Measurements from ENCODE around the gene KIF5A. TPM values are rescaled to one million over a fixed set of nuclear protein-coding genes. Genes with fewer than 3 reads are reported as not detected.
A peak's percentile ranks its signal among the peaks of the same experiment; 100 is the strongest.

Gene KIF5A
- total RNA-seq, 1 experiment from 2014 or later = not detected

GRCh38 chr12:57533108-57533507 lies 16.7 kb upstream of the KIF5A start:
- DNase-seq (ENCODE audit: low read depth) = no peak

DNA sequence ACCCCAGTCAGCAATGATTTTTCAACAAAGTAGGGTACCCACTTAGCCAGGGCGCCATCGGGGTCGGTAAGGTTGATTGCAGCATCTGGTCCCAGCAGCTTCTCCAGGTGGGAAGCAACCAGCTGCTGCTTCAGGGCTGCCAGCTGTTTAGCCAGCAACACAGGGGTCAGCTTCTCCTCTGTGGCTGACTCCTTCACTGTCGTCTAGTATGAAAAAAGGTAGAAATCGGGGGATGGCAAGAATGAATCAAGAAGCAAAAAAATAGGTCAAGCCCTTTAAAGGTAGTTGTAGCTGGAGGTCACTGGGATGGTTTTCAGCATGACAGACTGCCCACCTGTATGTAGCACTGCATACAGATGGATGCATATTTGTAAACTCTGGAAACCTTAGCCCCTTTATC lies 15.6 kb upstream of the KIF5A start:
- no peak for DNase-seq (ENCODE audit: low read depth)

DNA sequence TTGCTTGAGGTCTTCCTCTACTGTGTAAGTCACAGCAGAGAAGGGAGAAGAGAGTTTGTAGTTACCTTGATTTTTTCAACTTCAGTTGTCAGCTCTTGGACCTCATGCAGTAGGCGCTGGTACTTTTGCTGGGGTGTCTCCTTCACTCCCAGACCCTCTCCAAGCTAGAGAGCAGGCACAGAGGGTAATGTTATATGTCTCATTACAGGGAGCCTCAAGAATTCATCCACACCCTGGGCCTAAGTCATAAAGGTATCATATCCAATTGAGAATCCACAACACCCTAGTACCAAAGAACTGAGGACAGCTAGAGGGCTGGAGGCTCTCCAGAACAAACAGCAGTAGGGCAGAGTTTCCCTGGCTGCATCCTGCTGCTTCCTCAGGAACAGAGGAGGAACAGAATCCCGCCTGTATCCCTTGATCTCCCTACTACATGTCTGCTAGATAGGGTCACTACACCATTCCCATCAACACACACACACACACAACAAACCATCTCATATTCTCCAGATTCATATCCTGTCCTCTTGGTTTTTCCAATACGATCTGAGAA lies 14.8 kb upstream of the KIF5A start:
- no peak for DNase-seq (ENCODE audit: low read depth)

GRCh38 chr12:57535764-57536596 lies 13.9 kb upstream of the KIF5A start:
- no peak for DNase-seq (ENCODE audit: low read depth)

GRCh38 chr12:57536597-57536942 lies 13.3 kb upstream of the KIF5A start:
- no peak for DNase-seq (ENCODE audit: low read depth)

GRCh38 chr12:57539134-57539768 lies 10.6 kb upstream of the KIF5A start:
- no peak for DNase-seq (ENCODE audit: low read depth)

DNA sequence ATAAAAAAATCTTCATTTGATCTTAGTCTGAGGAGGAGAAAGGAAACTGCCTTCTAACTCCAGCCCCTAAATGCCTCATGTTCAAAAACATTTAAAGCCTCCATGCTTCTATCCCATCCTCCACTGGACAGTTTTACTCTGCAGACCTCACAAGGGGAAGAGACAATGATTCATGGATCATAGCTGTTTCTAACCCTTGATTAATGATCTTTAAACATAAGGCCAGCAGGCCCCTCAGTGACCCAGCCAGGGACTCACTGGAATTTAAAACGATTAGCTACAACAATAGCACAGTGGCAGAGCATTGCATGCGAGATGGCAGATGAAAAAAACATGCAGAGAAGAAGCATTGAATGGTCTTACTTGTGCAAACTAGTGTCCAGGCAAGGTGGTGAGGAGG lies 8.8 kb upstream of the KIF5A start:
- DNase-seq (ENCODE audit: low read depth) = no peak

- DNase-seq (ENCODE audit: low read depth) = no peak
Measured at GRCh38 chr12:57541717-57542116, 8.1 kb upstream of the KIF5A start.

- DNase-seq (ENCODE audit: low read depth) = peak; percentile 56
Measured at GRCh38 chr12:57543581-57543980, 6.3 kb upstream of the KIF5A start.

DNA sequence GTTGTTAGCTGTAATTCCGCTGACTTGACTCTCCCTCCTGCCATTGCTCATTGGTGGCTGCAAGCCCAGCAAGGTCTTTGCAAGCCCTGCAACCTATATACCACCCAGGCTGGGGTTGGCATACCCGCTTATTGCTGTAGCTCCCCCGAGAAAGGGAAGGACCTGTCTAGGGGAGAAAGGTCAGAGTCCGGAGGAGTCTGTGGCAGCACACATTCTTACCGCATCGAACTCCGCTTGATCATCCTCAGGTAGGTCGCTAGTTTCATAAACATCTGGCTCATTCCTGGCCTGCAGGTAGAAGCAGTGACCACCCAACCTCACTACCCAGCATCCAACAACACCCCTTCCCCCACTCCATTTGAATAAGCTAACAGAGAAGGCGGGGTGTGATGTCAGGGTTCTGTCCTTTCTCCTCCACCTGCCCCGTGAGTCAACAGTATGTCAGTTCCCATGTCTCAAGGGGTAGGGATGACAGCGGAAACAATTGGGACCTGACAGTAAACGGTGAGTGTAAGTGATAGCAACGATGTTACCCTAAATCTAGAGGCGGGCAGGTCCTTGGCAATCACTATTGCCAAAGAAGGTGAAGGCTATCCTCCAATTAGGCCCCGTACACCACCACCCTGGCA lies 3.9 kb upstream of the KIF5A start:
- DNase-seq (ENCODE audit: low read depth) = peak; percentile 11

DNA sequence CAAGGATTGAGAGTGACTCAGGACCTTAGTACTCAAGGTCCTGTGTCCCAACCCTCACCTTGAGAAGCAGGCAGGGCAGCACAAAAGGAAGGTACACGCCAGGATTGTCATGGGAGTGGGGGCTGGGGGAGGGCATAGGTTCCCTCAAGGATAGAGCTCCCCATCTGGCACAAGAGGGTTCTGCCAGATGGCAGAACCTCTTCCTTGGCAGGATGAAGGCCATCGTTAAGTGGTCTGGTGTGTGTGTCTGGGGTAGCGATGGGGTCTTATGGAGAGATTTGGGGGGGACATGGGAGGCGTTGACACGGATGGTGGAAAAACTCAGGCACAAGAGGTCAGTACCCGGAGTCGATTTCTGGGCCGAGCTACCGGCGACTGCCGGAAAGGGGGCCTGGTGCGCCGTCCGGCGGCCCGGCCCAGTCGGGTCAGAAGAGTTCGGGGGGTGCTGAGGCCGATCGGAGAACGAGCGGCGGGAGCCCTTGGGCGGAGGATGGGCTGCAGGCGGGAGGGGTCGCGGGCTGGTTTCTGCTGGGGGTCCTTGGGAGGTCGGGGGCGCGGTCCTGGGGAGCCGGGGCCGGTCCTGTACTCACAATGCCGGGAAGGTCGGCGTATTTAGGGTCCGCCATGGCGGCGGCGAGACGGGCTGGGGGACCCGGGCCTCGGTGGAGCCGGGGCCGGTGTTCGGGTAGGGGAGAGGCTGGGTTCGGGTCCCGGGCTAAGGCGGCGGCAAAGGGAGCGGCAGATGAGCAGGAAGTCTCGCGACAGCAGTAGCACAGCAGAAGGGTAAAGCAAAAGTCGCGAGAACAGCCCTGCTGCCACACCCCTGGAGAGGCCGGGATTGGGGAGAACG lies 3.2 kb upstream of the KIF5A start, which contains the start of gene DCTN2:
TSS of gene DCTN2 (minus strand) at position 755 of the 850 bp plus-strand sequence. CDS start at position 626, 129 bp downstream.
- DNase-seq (ENCODE audit: low read depth) = peak; percentile 96

GRCh38 chr12:57547288-57548012 lies 2.4 kb upstream of the KIF5A start:
- DNase-seq (ENCODE audit: low read depth) = no peak

GRCh38 chr12:57548013-57548315 lies 1.9 kb upstream of the KIF5A start:
- no peak for DNase-seq (ENCODE audit: low read depth)

- DNase-seq (ENCODE audit: low read depth) = no peak
Measured at GRCh38 chr12:57548488-57548887, 1.4 kb upstream of the KIF5A start.

- DNase-seq (ENCODE audit: low read depth) = no peak
Measured at GRCh38 chr12:57549203-57549908, 488 bp upstream of the KIF5A start.

DNA sequence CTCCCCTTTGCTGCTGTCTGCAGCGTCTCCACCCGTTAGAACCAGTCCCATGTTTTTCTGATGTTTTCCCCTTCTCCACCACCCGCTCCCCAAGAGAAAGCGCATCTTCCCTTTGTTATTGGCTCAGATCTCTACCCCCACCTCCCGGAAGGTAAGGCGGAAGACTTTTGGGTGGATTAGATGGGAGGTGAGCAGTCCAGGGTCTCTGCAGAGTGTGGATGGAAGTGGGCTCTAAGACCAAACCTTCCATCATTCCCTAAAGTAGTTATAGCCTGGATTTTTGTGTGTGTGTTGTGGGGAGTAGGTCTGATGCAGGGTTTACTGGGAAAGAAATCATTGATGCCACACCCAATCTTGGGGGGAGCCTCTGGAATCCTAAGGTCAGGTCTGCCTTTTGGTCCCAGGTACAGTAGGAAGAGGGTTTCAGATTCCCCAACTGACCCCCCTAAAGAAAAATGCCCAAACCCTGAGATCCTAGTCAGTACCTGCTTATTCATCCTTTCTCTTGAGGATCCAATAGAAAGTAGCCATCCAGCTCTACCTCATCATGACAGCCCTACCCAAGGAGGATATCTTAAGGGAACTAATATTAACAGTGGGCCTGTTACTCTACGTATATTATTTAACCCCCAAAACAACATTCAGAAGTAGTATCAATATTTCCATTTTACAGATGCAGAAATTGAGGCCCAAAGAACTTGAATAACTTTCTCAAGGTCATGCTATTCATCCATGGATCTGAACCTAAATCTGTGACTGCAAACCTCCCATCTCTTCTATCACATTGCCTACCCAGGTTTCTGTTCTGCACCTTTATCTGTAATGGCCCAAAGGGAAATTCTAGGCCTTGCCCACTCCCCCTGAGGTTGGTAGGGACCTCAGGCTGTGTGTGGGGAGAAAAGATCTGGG lies 1.1 kb downstream of the KIF5A start:
- DNase-seq (ENCODE audit: low read depth) = no peak

GRCh38 chr12:57551637-57552305 lies 1.9 kb downstream of the KIF5A start:
- no peak for DNase-seq (ENCODE audit: low read depth)

DNA sequence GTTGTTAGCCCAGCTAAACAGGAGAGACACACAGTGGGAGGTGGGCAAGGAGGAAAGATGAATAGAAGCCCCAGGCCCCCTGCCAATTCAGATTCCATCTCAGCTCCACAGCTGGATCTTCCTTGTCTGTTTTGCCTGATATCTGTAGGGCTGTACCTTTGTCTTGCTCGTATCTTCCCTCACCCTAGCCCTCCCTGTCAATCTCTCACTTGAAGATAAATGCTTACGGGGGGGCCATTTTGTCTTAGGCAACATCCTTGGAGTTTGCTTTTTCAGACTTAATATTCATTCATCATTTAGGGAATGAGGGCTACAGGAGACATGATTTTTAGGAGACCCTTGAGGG lies 2.4 kb downstream of the KIF5A start:
- no peak for DNase-seq (ENCODE audit: low read depth)

Measured in HT1080 (cell line).